Ureter (tissue), 1 donor: Measurements from ENCODE around the gene UNKL. TPM values are rescaled to one million over a fixed set of nuclear protein-coding genes. Genes with fewer than 3 reads are reported as not detected.
"Not testable (repeated sequence)": the region's sequence is repeated elsewhere in the genome, so short reads cannot be mapped to it uniquely, and the experiment has no call there.

Experiments used
- DNase-seq: peaks from one replicate; pipeline ENCODE4 v3.0.0-alpha.2; 2020; ENCODE audit warnings: low spot score
- total RNA-seq: library from RNA; stranded (reverse); gene quantifications from one replicate; pipeline ENCODE4 v1.2.4, GENCODE V29; 2023
- donor health status: DM: yes; HTN: yes; CAD: no.

The UNKL gene
- total RNA-seq, 1 donor from 2014 or later = 16.7 TPM

GRCh38 chr16:1338855-1339675 lies 75.4 kb downstream of the UNKL start:
- no peak for DNase-seq

- DNase-seq = no peak
Observed at GRCh38 chr16:1338119-1338730, 76.3 kb downstream of the UNKL start.

GRCh38 chr16:1337486-1337885 lies 77.0 kb downstream of the UNKL start:
- no peak for DNase-seq

- DNase-seq = no peak
Observed at GRCh38 chr16:1336619-1337018, 77.9 kb downstream of the UNKL start.

- DNase-seq = no peak
Observed at GRCh38 chr16:1335996-1336395, 78.5 kb downstream of the UNKL start.

- DNase-seq = no peak
Observed at GRCh38 chr16:1335211-1335971, 79.1 kb downstream of the UNKL start.

GRCh38 chr16:1334739-1335138 lies 79.8 kb downstream of the UNKL start:
- no peak for DNase-seq

- DNase-seq = no peak
Observed at GRCh38 chr16:1333854-1334700, 80.4 kb downstream of the UNKL start.

GRCh38 chr16:1333149-1333812 lies 81.2 kb downstream of the UNKL start, which contains the start of gene BAIAP3:
Gene BAIAP3, plus strand, starts transcription at chr16:1333645. Its CDS starts 4,905 bp downstream, at chr16:1338550.
- no peak for DNase-seq

GRCh38 chr16:1332618-1333148 lies 81.8 kb downstream of the UNKL start:
- DNase-seq = no peak

- DNase-seq = peak; percentile 77
Observed at GRCh38 chr16:1331712-1332617, 82.5 kb downstream of the UNKL start.

- no peak for DNase-seq
Observed at GRCh38 chr16:1330931-1331711, 83.4 kb downstream of the UNKL start.

- no peak for DNase-seq
Observed at GRCh38 chr16:1330260-1330914, 84.1 kb downstream of the UNKL start.

GRCh38 chr16:1328961-1329360 lies 85.5 kb downstream of the UNKL start:
- DNase-seq = not testable (repeated sequence)

- not testable (repeated sequence) for DNase-seq
Observed at GRCh38 chr16:1328136-1328535, 86.4 kb downstream of the UNKL start.

- no peak for DNase-seq
Observed at GRCh38 chr16:1327619-1327947, 86.9 kb downstream of the UNKL start.

GRCh38 chr16:1326946-1327618 lies 87.4 kb downstream of the UNKL start:
- no peak for DNase-seq

GRCh38 chr16:1326391-1326790 lies 88.1 kb downstream of the UNKL start:
- no peak for DNase-seq
